Measurements from ENCODE around the gene PTPRN2. TPM values are rescaled to one million over a fixed set of nuclear protein-coding genes. Genes with fewer than 3 reads are reported as not detected.

PTPRN2 gene
- total RNA-seq, 1 experiment from 2014 or later, result 1.1 TPM

DNA sequence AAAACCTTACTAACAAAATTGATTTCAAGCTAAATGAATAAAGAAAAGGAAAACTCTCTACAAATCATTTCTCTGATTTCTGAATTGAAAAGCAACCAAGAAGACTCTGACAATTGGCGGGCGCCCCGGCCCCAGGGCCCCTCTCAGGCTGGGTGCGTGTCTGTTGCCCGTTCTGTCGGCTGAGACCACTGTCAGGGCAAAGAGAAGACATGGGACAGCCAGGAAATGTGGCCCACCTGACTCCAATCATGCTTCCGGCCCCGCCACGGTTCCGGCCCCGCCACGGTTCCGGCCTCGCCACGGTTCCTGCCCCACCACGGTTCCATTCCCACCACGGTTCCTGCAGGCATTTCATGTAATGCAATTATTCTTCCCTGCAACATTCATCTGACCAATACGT is 115.9 kb downstream of the PTPRN2 start:
- H3K27me3 ChIP-seq (ENCODE audit: control insufficient read depth, insufficient read depth, low read length), result peaks cover 6% of the 10 kb centered on the region
- POLR2A ChIA-PET, result no interaction called here
- no peaks in the 10 kb centered on the region for H3K4me1 ChIP-seq (ENCODE audit: control insufficient read depth, insufficient read depth, low read length)

DNA sequence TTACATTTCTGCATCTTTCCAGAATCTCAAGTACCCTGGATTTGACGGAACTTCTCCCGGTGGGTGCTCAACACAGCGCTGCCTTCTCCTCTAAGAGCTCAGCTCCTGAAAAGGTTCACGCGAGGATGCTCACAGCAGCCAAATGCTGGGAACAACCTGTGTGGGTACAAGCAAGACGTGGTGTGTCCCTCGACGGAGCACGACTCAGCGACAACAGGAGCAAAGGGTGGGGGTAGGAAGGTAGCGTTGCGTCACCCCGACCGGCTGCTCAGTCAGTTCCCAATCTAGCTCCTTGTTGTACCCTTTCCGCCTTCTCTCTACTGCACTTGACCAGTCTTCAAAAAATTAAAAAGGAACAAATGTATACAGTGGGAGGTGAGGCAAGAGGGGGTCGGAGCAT is 117.3 kb downstream of the PTPRN2 start:
- ATAC-seq, result no peak
- ChIA-PET POLR2A (interaction anchor here (0.6 kb wide), 1 partner anchor 234 kb away, joined by 5 read pairs; the partner anchor contains the start of gene NCAPG2), CTCF (no interaction called here)

More for the DNA sequence above, 115.9 kb downstream of the PTPRN2 start:
- BruUV-seq (replicated peaks), result no TSS peak
- Histone ChIP-seq H3K36me3 (ENCODE audit: control insufficient read depth, insufficient read depth, low read length) (no peaks in the 10 kb centered on the region), H3K4me3 (ENCODE audit: low read depth in 2 of 2, low read length in 2 of 2) (no peak overlapping the region), H3K9me3 (ENCODE audit: control insufficient read depth, insufficient read depth, low read depth, low read length) (no peaks in the 10 kb centered on the region), H3K27ac (ENCODE audit: low read length) (no peak overlapping the region)
- in situ Hi-C loops (cut with HindIII; ENCODE audit: low pct_unique_long_range_greater_than_20kb, low sequenced_read_pairs), result no loop called here
- DNase-seq (ENCODE audit: low read depth, low spot score), result no peak
- intact Hi-C loops (cut with micrococcal nuclease; ENCODE audit: unreplicated experiment), result no loop called here
- ATAC-seq, result no peak
- CTCF ChIA-PET, result no interaction called here
- TF ChIP-seq TCF7L2 (IDR thresholded peaks at IDR 0.05; ENCODE audit: low read depth, low read length), result no peak
- TF ChIP-seq, protein P1, sequence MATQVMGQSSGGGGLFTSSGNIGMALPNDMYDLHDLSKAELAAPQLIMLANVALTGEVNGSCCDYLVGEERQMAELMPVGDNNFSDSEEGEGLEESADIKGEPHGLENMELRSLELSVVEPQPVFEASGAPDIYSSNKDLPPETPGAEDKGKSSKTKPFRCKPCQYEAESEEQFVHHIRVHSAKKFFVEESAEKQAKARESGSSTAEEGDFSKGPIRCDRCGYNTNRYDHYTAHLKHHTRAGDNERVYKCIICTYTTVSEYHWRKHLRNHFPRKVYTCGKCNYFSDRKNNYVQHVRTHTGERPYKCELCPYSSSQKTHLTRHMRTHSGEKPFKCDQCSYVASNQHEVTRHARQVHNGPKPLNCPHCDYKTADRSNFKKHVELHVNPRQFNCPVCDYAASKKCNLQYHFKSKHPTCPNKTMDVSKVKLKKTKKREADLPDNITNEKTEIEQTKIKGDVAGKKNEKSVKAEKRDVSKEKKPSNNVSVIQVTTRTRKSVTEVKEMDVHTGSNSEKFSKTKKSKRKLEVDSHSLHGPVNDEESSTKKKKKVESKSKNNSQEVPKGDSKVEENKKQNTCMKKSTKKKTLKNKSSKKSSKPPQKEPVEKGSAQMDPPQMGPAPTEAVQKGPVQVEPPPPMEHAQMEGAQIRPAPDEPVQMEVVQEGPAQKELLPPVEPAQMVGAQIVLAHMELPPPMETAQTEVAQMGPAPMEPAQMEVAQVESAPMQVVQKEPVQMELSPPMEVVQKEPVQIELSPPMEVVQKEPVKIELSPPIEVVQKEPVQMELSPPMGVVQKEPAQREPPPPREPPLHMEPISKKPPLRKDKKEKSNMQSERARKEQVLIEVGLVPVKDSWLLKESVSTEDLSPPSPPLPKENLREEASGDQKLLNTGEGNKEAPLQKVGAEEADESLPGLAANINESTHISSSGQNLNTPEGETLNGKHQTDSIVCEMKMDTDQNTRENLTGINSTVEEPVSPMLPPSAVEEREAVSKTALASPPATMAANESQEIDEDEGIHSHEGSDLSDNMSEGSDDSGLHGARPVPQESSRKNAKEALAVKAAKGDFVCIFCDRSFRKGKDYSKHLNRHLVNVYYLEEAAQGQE (IDR thresholded peaks at IDR 0.05; ENCODE audit: insufficient read depth in 1 of 2, low read depth in 2 of 2, low read length in 1 of 2), result no peak
- TF ChIP-seq, protein P2, sequence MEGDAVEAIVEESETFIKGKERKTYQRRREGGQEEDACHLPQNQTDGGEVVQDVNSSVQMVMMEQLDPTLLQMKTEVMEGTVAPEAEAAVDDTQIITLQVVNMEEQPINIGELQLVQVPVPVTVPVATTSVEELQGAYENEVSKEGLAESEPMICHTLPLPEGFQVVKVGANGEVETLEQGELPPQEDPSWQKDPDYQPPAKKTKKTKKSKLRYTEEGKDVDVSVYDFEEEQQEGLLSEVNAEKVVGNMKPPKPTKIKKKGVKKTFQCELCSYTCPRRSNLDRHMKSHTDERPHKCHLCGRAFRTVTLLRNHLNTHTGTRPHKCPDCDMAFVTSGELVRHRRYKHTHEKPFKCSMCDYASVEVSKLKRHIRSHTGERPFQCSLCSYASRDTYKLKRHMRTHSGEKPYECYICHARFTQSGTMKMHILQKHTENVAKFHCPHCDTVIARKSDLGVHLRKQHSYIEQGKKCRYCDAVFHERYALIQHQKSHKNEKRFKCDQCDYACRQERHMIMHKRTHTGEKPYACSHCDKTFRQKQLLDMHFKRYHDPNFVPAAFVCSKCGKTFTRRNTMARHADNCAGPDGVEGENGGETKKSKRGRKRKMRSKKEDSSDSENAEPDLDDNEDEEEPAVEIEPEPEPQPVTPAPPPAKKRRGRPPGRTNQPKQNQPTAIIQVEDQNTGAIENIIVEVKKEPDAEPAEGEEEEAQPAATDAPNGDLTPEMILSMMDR (IDR thresholded peaks at IDR 0.05), result no peak
- no peak for TF ChIP-seq POLR2AphosphoS5 (IDR thresholded peaks at IDR 0.05; ENCODE audit: low read depth, low read length)
- TF ChIP-seq SIN3A (IDR thresholded peaks at IDR 0.05; ENCODE audit: borderline replicate concordance, insufficient read depth, low read depth, low read length), result no peak

More for the DNA sequence above, 117.3 kb downstream of the PTPRN2 start:
- intact Hi-C loops (cut with micrococcal nuclease; ENCODE audit: unreplicated experiment), result no loop called here
- Histone ChIP-seq H3K4me3 (ENCODE audit: low read depth in 2 of 2, low read length in 2 of 2) (no peak overlapping the region), H3K27me3 (ENCODE audit: control insufficient read depth, insufficient read depth, low read length) (peaks cover 2% of the 10 kb centered on the region), H3K9me3 (ENCODE audit: control insufficient read depth, insufficient read depth, low read depth, low read length) (no peaks in the 10 kb centered on the region), H3K27ac (ENCODE audit: low read length) (no peak overlapping the region), H3K4me1 (ENCODE audit: control insufficient read depth, insufficient read depth, low read length) (no peaks in the 10 kb centered on the region), H3K36me3 (ENCODE audit: control insufficient read depth, insufficient read depth, low read length) (no peaks in the 10 kb centered on the region)
- in situ Hi-C loops (cut with HindIII; ENCODE audit: low pct_unique_long_range_greater_than_20kb, low sequenced_read_pairs), result no loop called here
- no peak for DNase-seq (ENCODE audit: low read depth, low spot score)
- BruUV-seq (replicated peaks), result no TSS peak
- TF ChIP-seq, protein P1 (IDR thresholded peaks at IDR 0.05; ENCODE audit: insufficient read depth in 1 of 2, low read depth in 2 of 2, low read length in 1 of 2), result no peak
- TF ChIP-seq SIN3A (IDR thresholded peaks at IDR 0.05; ENCODE audit: borderline replicate concordance, insufficient read depth, low read depth, low read length), result no peak
- TF ChIP-seq TCF7L2 (IDR thresholded peaks at IDR 0.05; ENCODE audit: low read depth, low read length), result no peak
- TF ChIP-seq, protein P2 (IDR thresholded peaks at IDR 0.05), result no peak
- no peak for TF ChIP-seq POLR2AphosphoS5 (IDR thresholded peaks at IDR 0.05; ENCODE audit: low read depth, low read length)
